Liver (tissue), 9 donors: ENCODE data around the gene KCNS1. TPM values are rescaled to one million over a fixed set of nuclear protein-coding genes. Genes with fewer than 3 reads are reported as not detected.

Experiments used
- DNase-seq: peaks from one replicate; pipeline ENCODE4 v3.0.0-alpha.2; 2017; ENCODE audit warnings: low spot score
- H3K27ac ChIP-seq, 2 donors: one replicate each; pipeline ENCODE4 v1.7.0; 2013; ENCODE audit warnings: inconsistent platforms in 2 of 2, low read length in 2 of 2, control low read depth in 1 of 2, low read depth in 1 of 2, mild to moderate bottlenecking in 1 of 2
- H3K27me3 ChIP-seq, 4 donors: one replicate each; pipeline versions ENCODE4 v1.6.1 to v1.7.0; 2013; ENCODE audit warnings: low read length in 3 of 4, inconsistent platforms in 1 of 4, mild to moderate bottlenecking in 1 of 4, moderate library complexity in 1 of 4; ENCODE audit not compliant: control insufficient read depth in 4 of 4, insufficient read depth in 4 of 4
- H3K36me3 ChIP-seq, 4 donors: one replicate each; pipeline versions ENCODE4 v1.6.1 to v1.7.0; 2013; ENCODE audit warnings: low read length in 3 of 4, mild to moderate bottlenecking in 3 of 4, low read depth in 1 of 4, moderate library complexity in 1 of 4; ENCODE audit not compliant: control insufficient read depth in 4 of 4, insufficient read depth in 3 of 4
- H3K4me1 ChIP-seq, 4 donors: one replicate each; pipeline versions ENCODE4 v1.6.1 to v1.7.0; 2013; ENCODE audit warnings: low read length in 3 of 4, mild to moderate bottlenecking in 3 of 4, moderate library complexity in 1 of 4; ENCODE audit not compliant: control insufficient read depth in 4 of 4, insufficient read depth in 4 of 4
- H3K4me3 ChIP-seq, 3 donors: one replicate each; pipeline versions ENCODE4 v1.6.1 to v1.7.0; 2013; ENCODE audit warnings: low read length in 3 of 3, control low read depth in 1 of 3, low read depth in 1 of 3, mild to moderate bottlenecking in 1 of 3
- H3K9ac ChIP-seq, 2 donors: one replicate each; pipeline ENCODE4 v1.7.0; 2013; ENCODE audit warnings: low read length in 2 of 2, mild to moderate bottlenecking in 2 of 2, moderate library complexity in 2 of 2, control low read depth in 1 of 2, low read depth in 1 of 2
- H3K9me3 ChIP-seq, 4 donors: one replicate each; pipeline versions ENCODE4 v1.6.1 to v1.7.0; 2013; ENCODE audit warnings: low read length in 3 of 4; ENCODE audit not compliant: control insufficient read depth in 4 of 4
- EGR1 ChIP-seq, 2 donors: IDR thresholded peaks; 2 replicates each; pipeline ENCODE4 v1.6.1; 2016 to 2018; ENCODE audit warnings: antibody characterized with exemption in 2 of 2, low read depth in 2 of 2
- FOXA1 ChIP-seq: IDR thresholded peaks from 2 replicates; pipeline ENCODE4 v1.6.1; 2016; ENCODE audit warnings: antibody characterized with exemption
- FOXA2 ChIP-seq: IDR thresholded peaks from 2 replicates; pipeline ENCODE4 v1.6.1; 2016; ENCODE audit warnings: antibody characterized with exemption
- GABPA ChIP-seq, 2 donors: IDR thresholded peaks in 1 of 2; conservative IDR thresholded peaks in 1 of 2; 2 replicates each; pipeline ENCODE4 v1.6.1; 2016; ENCODE audit warnings: antibody characterized with exemption in 2 of 2, mild to moderate bottlenecking in 1 of 2, moderate library complexity in 1 of 2
- HNF4A ChIP-seq, 2 donors: conservative IDR thresholded peaks; 2 replicates each; pipeline ENCODE4 v1.6.1; 2016; ENCODE audit warnings: antibody characterized with exemption in 2 of 2, mild to moderate bottlenecking in 2 of 2
- HNF4G ChIP-seq: IDR thresholded peaks from 2 replicates; pipeline ENCODE4 v1.6.1; 2016; ENCODE audit warnings: antibody characterized with exemption
- JUND ChIP-seq, 2 donors: IDR thresholded peaks; 2 replicates each; pipeline ENCODE4 v1.6.1; 2016; ENCODE audit warnings: antibody characterized with exemption in 2 of 2
- NR2F2 ChIP-seq: IDR thresholded peaks from 2 replicates; pipeline ENCODE4 v1.6.1; 2016; ENCODE audit warnings: antibody characterized with exemption
- RAD21 ChIP-seq, 2 donors: IDR thresholded peaks; 2 replicates each; pipeline ENCODE4 v1.6.1; 2016; ENCODE audit warnings: antibody characterized with exemption in 2 of 2, mild to moderate bottlenecking in 2 of 2
- RXRA ChIP-seq, 2 donors: IDR thresholded peaks; 2 replicates each; pipeline ENCODE4 v1.6.1; 2017 to 2018; ENCODE audit warnings: antibody characterized with exemption in 2 of 2, mild to moderate bottlenecking in 1 of 2
- TAF1 ChIP-seq: conservative IDR thresholded peaks from 2 replicates; pipeline ENCODE4 v1.6.1; 2016; ENCODE audit warnings: antibody characterized with exemption, mild to moderate bottlenecking
- YY1 ChIP-seq: IDR thresholded peaks from 2 replicates; pipeline ENCODE4 v1.6.1; 2016; ENCODE audit warnings: antibody characterized with exemption, mild to moderate bottlenecking
- WGBS: extraction: QIAGEN DNeasy Blood & Tissue Kit; methylation state at CpG from one replicate; pipeline ENCODE4 v1.1.7; 2013; 5-methylcytosine and 5-hydroxymethylcytosine counted together
- polyA plus RNA-seq, 2 donors: library from polyadenylated mRNA; stranded (reverse) in 1 of 2; unstranded in 1 of 2; fragments of 200-250 nt in 1 of 2; fragments of >200 nt in 1 of 2; fragmentation: Nextera tagmentation in 1 of 2; extraction: Ambion mirVana in 1 of 2; gene quantifications; one replicate each; pipeline versions ENCODE4 v1.2.1 to v1.2.3, GENCODE V29; 2013 to 2015
- total RNA-seq, 2 donors: library from RNA; depleted of rRNA; stranded (reverse); fragments of >200 nt; gene quantifications; one replicate each; pipeline ENCODE4 v1.2.3, GENCODE V29; 2014
- TF ChIP-seq, protein P1 (sequence below): fragments of 150-350 bp; IDR thresholded peaks from 2 replicates; pipeline ENCODE4 v1.5.1; 2017; ENCODE audit warnings: improper control_type of control experiment, low read depth, low read length; ENCODE audit not compliant: missing input control
- TF ChIP-seq, protein P2 (sequence below): IDR thresholded peaks from 2 replicates; pipeline ENCODE4 v1.6.1; 2016; ENCODE audit warnings: antibody characterized with exemption
- TF ChIP-seq, protein P3 (sequence below): IDR thresholded peaks from 2 replicates; pipeline ENCODE4 v1.6.1; 2016; ENCODE audit warnings: antibody characterized with exemption
- TF ChIP-seq, protein P4 (sequence below): IDR thresholded peaks from 2 replicates; pipeline ENCODE4 v1.6.1; 2016; ENCODE audit warnings: antibody characterized with exemption
- donor health status: healthy.
- donor health status: healthy.
- donor health status: healthy.
- donor health status: healthy.
- donor health status: healthy.

The KCNS1 gene
- total and polyA plus RNA-seq, 4 donors, result 0.02 to 0.09 TPM; not detected in 2

DNA sequence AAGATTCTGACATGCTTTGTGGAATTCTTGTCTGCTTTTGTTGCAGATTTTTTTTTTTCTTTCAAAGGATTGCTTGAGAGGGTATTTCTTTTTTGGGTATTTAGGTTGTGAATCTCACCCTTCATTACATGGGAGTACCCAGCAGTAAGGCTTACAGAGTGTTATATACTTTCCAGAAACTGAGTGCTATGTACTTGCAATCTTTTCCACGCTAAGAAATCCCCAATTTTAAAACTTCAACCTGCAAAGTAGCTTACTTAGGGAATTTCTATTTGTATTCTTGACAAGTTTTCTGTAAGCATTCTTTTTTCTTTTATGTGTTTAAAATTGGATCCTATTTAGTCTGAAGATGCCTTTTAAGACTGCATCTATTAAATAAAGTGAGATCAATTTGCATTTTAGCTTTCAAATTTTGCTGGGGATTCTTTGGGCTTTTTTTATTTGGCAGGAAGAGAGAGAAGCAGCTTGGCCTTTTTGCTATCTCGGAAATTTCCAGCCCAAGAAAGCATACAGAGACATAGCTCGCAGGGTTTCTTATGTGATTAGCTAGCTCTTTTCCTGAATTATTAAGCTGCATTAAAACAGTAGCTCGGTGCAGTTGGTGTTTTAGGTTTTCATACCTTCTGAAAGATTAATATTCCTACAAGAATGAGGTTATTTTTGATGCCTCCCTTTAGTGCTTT lies 42.6 kb downstream of the KCNS1 start:
- TF ChIP-seq FOXA1 (no peak), HNF4A (conservative IDR thresholded peaks at IDR 0.05) (no peak), NR2F2 (no peak), GABPA (IDR thresholded peaks at IDR 0.05 in 1 of 2, conservative IDR thresholded peaks at IDR 0.05 in 1 of 2) (no peak)
- TF ChIP-seq, protein P1, sequence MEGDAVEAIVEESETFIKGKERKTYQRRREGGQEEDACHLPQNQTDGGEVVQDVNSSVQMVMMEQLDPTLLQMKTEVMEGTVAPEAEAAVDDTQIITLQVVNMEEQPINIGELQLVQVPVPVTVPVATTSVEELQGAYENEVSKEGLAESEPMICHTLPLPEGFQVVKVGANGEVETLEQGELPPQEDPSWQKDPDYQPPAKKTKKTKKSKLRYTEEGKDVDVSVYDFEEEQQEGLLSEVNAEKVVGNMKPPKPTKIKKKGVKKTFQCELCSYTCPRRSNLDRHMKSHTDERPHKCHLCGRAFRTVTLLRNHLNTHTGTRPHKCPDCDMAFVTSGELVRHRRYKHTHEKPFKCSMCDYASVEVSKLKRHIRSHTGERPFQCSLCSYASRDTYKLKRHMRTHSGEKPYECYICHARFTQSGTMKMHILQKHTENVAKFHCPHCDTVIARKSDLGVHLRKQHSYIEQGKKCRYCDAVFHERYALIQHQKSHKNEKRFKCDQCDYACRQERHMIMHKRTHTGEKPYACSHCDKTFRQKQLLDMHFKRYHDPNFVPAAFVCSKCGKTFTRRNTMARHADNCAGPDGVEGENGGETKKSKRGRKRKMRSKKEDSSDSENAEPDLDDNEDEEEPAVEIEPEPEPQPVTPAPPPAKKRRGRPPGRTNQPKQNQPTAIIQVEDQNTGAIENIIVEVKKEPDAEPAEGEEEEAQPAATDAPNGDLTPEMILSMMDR, result no peak
- Histone ChIP-seq H3K9ac (no peak overlapping the region), H3K9me3 (no peaks in the 10 kb centered on the region), H3K36me3 (peaks cover 0 to 5% (median 1%) of the 10 kb centered on the region in 4 donors), H3K4me1 (no peaks in the 10 kb centered on the region), H3K27me3 (no peaks in the 10 kb centered on the region), H3K4me3 (no peak overlapping the region), H3K27ac (no peak overlapping the region)
- no peak for DNase-seq
- WGBS, result 88% methylated on average over 4 of the region's 4 CpGs

DNA sequence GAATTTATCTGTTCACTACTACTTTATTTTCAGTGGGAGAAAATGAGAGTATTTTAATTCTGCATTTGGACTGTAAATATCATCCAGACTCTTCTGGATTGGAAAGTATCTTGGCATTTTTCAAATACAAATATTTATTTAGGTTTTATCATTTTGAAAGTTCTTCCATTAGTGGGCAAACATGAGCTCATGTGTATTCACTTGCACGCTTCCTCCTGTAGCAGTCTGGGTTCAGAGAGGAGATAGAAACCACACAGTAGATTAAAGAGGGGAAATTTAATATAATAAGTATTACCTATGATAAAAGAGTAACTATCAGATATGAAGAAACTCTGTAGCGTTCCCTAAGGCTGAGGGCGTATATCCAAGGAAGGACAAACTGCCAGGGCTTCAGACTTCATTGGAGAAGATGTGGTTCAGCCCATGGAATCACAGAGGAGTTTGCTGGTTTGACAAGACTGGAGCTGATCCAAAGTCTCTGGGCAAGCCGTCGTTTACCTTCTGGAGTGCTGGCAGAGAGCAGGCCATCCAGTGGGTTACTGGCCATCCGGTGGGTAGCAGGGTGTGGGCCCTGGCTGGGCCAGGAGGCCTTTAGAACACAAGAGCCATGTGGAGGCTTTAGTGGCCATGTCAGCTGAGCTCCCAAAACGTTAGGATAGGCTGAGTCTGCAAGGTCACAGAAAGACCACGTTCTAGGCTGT lies 44.3 kb downstream of the KCNS1 start:
- Histone ChIP-seq H3K4me3 (no peak overlapping the region), H3K9ac (no peak overlapping the region), H3K27me3 (no peaks in the 10 kb centered on the region), H3K36me3 (peaks cover 0 to 5% (median 3%) of the 10 kb centered on the region in 4 donors), H3K4me1 (no peaks in the 10 kb centered on the region), H3K9me3 (no peaks in the 10 kb centered on the region), H3K27ac (no peak overlapping the region)
- TF ChIP-seq RAD21 (IDR thresholded peaks at IDR 0.05) (no peak), FOXA2 (no peak), HNF4G (no peak), NR2F2 (no peak), GABPA (IDR thresholded peaks at IDR 0.05 in 1 of 2, conservative IDR thresholded peaks at IDR 0.05 in 1 of 2) (no peak), TAF1 (no peak), YY1 (no peak), RXRA (IDR thresholded peaks at IDR 0.05) (no peak), HNF4A (conservative IDR thresholded peaks at IDR 0.05) (no peak), JUND (IDR thresholded peaks at IDR 0.05) (no peak), EGR1 (IDR thresholded peaks at IDR 0.05; ENCODE audit: low read depth in 2 of 2) (no peak), FOXA1 (no peak)
- TF ChIP-seq, protein P2, sequence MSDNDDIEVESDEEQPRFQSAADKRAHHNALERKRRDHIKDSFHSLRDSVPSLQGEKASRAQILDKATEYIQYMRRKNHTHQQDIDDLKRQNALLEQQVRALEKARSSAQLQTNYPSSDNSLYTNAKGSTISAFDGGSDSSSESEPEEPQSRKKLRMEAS, result no peak
- TF ChIP-seq, protein P3, sequence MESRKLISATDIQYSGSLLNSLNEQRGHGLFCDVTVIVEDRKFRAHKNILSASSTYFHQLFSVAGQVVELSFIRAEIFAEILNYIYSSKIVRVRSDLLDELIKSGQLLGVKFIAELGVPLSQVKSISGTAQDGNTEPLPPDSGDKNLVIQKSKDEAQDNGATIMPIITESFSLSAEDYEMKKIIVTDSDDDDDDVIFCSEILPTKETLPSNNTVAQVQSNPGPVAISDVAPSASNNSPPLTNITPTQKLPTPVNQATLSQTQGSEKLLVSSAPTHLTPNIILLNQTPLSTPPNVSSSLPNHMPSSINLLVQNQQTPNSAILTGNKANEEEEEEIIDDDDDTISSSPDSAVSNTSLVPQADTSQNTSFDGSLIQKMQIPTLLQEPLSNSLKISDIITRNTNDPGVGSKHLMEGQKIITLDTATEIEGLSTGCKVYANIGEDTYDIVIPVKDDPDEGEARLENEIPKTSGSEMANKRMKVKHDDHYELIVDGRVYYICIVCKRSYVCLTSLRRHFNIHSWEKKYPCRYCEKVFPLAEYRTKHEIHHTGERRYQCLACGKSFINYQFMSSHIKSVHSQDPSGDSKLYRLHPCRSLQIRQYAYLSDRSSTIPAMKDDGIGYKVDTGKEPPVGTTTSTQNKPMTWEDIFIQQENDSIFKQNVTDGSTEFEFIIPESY, result no peak
- TF ChIP-seq, protein P1, result no peak
- TF ChIP-seq, protein P4, sequence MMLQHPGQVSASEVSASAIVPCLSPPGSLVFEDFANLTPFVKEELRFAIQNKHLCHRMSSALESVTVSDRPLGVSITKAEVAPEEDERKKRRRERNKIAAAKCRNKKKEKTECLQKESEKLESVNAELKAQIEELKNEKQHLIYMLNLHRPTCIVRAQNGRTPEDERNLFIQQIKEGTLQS, result no peak
- 71% methylated on average over 8 of the region's 8 CpGs for WGBS
- no peak for DNase-seq
